Sigmoid colon (tissue), 4 donors: ENCODE measurements around the gene TMEM52.

Source experiments
- CTCF ChIP-seq, 4 experiments: fragments of 450-650 bp in 3 of 4; fragments of 200-600 bp in 1 of 4; IDR thresholded peaks; one replicate each; pipeline ENCODE4 v1.5.1; 2016 to 2019; ENCODE audit warnings: antibody characterized with exemption in 4 of 4, mild to moderate bottlenecking in 3 of 4, moderate library complexity in 2 of 4
- EP300 ChIP-seq, 4 donors: sonication (generic); formaldehyde crosslinking; IDR thresholded peaks; one replicate each; pipeline ENCODE4 v1.6.1; 2017; ENCODE audit warnings: antibody characterized with exemption in 4 of 4
- POLR2A ChIP-seq, 2 donors: fragments of 450-650 bp; IDR thresholded peaks; one replicate each; pipeline ENCODE4 v1.6.1; 2016; ENCODE audit warnings: antibody characterized with exemption in 2 of 2, mild to moderate bottlenecking in 2 of 2, moderate library complexity in 2 of 2

GRCh38 chr1:1920608-1921458 lies 1.8 kb upstream of the TMEM52 start:
- TF ChIP-seq CTCF (IDR thresholded peaks at IDR 0.05), result no peak
- TF ChIP-seq EP300 (IDR thresholded peaks at IDR 0.05), result no peak
- no peak for TF ChIP-seq POLR2A (IDR thresholded peaks at IDR 0.05)
